ENCODE results near the gene AGMAT.

The AGMAT gene

DNA sequence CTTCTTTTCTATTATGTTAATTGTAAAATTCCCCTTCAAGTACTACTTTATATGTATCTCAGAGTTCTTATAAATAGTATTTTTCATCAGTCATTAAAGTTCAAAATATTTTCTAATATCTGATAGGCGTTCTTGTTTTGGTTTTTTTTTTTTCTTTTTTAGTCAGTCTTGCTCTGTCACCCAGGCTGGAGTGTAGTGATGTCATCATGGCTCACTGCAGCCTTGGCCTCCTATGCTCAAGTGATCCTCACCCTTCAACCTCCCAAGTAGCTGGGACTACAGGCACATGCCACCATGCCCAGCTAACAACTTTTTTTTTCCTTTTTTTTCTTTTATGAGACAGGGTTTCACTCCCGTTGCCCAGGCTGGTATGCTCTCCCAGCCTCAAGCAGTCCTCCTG is 27.3 kb downstream of the AGMAT start:
- DNase-seq = no peak

DNA sequence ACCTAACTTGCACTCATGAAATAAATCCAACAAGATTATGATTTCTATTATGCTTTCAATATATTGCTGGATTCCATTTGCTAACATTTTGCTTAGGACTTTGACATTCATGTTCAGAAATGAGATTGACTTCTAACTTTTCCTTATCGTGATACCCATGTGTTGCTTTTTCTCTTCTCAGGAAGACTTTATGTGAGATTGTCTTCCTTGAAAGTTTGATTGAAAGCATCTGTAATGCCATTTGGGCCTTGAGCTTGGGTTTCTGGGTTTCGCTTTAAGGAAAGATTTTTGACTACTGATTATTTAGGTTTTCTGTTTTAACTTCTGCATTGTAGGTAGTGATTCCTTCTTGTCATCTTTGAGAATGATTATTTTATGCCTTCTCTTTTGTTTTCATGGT is 27.8 kb downstream of the AGMAT start:
- DNase-seq = no peak

DNA sequence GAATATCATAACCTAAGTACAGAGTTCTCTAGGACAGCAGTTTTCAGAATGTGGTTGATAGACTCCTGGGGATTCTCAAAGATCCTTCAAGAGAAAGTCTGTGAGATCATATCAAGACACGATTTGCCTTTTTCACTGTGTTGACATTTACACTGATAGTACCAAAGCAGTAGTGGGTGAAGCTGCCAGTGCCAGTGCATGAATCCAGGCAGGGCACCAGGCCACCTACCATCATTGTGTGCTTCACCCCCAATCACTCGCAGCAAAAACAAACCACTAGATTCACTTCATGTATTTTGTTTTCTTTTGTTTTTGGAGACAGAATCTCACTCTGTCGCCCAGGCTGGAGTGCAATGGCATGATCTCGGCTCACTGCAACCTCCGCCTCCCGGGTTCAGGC is 34.3 kb downstream of the AGMAT start:
- DNase-seq = no peak

DNA sequence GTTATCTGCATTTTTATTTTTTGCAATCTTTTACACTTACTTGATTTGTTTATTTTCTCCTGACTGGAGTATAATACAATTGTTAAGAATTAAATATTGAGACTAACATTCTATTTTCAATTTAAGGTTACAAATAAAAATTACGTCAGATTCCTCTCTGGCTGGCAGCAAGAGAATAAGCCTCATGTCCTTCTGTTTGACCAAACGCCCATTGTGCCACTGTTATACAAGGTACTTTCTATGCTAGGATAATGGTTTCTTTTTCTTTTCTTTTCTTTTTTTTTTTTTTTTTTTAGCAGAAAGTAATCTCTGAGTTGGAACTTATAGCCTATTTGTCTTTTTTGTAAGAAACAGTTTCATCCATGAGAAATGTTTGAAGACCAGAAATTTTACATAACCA is 38.2 kb downstream of the AGMAT start:
- DNase-seq = no peak

DNA sequence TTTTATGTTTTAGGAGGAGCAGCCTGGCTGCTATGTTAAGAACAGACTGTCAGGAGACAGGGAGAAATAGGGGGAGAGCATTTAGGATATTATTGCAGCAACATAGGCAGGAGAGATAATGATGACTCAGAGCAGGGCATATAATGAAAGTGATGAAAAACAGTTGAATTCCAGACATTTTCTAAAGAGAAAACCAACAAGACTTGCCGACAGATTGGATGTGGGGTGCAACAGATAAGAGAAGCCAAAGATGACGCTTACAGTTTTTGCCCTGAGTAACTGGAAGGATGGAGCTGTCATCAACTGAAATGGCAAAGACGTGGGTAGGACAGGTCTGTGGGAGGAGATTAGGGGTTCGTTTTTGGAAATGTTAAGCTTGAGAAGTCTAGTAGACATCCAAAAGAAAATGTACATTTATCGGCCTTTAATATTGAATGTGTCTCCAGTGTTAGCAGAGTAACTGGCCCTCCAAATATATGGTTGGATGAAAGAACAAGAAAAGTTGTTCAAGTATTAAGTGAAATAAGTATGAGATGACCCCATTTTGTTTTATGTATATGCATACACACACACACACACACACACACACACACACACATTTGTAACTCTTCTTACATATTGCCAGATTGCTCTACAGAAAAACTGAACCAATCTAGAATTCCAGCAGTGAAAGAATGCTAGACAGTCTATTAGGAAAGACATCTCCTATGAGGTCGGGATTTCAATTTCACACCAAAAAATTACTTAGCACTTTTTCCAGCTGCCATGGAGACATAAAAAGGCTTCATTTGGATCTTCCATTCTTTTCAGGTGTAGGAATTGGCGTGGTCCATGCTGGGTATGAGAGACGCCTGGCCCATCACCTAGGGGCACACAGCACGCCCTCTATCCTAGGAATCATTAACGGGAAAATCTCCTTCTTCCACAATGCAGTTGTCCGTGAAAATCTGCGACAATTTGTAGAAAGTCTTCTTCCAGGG is 41.0 kb downstream of the AGMAT start:
- DNase-seq = no peak

DNA sequence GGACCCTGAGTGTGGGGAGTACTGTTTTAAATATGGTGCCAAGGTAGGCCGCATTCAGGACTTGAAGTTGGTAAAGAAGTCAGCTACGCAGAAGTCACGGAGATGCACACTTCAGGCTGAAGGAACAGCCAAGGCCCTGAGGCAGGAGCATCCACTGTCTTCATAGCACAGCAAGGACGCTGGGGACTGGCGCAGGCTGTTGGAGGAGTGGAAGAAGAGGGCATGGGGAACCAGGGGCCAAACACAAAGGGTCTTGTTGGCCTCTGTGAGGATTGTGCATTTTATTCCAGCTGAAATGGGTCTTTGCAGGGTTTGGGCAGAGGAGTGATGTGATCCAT is 41.6 kb downstream of the AGMAT start:
- no peak for DNase-seq

DNA sequence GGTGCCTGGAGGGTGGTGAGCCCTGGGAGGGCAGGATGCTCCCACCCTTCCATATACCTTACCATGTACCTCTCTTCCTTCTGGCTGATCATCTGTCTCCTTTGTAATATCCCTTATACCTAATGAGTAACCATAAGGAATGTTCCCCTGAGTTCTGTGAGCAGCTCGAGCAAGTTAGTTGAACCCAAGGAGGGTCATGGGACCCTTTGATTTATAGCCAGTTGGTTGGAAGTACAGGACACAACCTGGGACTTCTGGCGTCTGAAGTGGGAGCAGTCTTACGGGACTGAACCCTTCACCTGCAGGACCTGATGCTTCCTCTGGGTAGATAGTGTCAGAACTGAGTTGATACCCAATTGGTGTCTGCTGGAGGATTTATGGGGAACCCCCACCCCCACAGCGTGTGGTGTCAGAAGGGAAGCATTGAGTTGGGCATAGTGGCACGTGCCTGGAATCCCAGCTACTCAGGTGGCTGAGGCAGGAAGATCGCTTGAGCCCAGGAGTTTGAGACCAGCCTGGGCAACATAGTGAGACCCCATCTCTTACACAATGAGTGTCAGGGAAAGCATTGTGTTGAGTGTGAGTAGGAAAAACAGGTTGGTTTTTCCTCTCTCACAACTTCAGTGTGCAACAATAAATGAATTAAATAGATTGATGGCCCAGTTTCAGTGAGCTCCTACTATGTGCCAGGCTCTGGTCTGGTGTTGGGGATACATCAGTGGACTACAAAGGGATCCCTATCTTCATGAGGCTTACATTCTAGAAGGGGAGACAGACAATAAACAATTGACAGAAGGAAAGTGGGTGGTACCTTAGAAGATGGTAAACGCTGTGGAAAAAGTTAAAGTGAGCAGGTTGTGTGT is 42.2 kb downstream of the AGMAT start:
- no peak for DNase-seq

DNA sequence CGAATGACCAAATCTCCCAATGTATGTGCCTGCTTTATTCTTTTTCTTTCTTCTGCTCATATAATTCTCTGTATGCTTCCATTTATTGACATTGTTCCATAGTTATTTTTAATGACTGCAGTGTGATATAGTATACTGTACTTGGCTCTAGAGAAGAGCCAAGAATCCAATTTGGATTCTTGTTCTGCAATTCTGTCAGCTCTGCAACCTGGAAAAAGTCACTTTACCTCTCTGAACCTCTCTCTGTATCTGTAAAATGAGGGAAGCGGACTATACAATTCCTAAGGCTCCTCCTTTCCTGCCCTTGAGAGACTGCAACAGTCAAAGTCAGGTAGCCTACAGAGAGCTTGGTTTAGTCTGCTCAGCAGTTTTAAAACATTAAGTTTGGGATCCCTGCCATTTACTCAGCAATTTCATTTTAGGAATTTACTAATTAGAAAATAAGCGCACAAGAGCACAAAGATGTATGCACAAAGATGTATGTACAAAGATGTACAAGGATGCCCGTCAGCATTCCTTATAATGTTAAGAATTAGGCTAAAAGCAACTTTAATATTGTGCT is 43.5 kb downstream of the AGMAT start:
- no peak for DNase-seq

DNA sequence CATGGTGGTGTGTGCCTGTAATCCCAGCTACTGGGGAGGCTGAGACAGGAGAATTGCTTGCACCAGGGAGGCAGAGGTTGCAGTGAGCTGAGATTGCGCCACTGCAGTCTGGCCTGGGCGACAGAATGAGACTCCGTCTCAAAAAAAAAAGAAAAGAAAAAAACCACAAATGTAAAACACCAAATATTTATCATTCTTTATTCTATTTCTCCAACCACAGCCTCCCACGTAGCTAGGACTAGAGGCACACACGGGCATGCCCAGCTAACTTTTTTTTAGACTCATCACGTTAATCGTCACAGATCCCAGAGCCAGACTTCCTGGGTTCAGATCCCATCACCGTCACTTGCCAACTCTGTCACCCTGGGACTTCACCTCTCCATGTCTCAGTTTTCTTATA is 44.7 kb downstream of the AGMAT start:
- no peak for DNase-seq

DNA sequence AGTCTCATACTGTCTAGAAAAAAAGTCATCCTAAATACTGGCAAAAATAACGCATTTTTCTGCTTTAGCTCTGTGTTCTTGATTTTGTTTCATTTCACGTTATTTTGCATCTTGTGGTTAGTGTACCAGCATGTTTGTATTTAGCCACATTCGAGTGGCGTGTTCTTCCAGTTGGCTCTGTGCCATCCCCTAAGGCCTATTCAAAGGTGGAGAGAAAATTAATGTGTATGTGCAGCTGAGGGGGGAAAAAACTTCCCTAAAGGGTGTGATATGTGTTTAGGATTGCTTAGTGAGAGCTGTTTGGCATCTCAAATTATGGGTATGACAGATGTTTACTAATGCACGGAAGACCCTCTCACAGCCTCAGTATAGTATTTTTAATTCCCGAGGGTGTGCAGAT is 46.1 kb downstream of the AGMAT start:
- no peak for DNase-seq

DNA sequence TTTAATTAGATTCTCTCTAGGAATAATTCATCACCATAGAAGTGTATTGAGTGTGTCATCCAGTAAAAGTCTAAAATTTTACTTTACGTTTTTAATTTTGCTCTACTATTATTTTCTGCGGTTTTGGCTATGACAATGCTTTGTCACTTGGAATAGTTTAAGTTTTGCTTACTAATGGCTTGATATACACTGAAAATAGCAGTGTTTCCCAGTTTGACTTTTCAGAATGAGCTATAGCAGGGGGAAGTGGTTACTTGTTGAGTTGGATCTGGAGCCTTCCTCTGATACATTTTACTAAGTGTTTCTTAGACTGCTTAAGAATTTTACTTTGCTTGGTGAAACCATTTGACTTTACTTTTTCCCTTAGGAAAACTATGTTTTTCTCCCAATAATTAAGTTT is 53.2 kb downstream of the AGMAT start:
- DNase-seq = no peak

DNA sequence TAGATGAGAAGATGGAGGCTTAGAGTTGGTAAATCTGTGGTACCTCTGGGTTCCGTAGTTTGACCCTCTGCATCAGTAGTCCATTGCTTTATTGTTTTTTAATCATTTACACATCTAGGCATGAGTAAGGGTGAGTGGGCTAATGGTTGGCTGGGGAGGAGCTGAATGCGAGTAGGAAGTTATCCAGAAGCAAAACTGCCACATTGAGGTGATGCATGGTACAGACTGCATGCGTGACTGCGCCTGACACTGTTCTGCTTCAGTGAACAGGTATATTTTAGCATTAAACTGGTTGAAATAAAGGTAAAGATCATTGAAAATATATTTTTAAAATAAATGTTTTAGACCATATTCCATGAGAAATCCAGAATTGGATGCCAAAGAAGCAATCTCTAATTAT is 53.8 kb downstream of the AGMAT start:
- DNase-seq = no peak

DNA sequence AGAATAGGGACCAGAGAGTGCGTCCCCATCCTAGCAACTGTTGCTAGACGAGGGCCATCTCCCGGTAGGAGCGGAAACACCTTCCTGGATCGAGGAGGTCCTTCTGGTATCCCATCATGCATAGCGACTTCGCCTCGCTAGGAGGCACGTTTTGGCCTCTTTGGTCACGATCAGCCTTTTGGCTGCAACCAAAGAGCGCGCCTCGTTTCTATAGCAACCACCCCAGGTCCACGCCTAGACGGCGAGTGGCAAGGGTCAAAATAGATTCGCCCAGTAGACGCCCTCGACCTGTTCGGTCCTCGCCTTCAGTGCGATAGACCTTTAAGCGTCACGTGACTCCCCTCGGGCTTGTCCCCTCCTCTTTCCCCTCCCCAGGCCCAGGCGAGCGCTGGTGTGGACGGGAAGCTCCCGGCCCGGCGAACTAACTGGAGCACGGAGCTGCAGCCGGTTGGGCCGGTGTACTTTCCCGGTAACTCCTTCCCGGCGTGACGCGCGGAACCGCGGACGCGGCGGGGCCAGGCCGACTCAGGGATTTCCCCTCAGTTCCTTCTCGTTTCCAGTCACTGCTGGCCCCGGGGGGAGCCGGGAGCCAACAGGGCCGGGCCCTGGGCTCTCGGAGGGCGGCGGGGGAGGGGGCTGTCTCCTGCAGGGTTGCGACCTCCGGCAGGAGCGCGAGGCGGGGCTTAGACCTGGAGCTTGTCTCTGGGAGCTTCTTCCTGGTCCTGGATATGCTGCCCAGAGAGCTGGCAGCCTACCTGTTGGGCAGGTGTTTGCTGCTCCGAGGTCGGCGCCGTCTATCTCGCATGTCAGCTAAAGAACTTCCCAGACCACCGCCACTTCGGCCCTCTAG is 58.1 kb downstream of the AGMAT start, which contains the start of gene DNAJC16:
Gene DNAJC16, plus strand, starts transcription at position 359 of the 850 bp plus-strand sequence. CDS start 2,258 bp downstream, outside the sequence.
- peak; percentile 100 for DNase-seq

DNA sequence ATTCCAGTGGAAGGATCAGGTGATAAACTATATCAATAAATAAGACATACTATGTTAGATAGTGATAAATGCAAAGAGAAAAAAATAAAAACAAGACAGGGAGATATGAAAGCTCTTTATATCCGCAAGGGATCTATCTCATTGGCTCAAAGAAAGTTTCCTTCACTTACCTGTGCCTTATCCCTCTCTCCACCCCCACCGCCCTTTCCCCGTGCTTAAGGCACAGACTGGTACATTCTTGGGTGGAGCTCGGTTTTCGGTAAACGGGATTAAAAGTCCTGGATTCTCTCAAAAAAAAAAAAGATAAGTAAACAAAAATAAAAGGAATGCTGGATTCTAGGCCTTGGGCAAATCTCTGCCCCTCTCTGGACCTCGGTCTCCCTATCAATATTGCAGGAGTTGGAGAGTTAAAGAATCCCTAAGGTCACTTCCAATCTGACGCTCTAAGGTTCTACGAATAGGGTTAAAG is 58.8 kb downstream of the AGMAT start:
- DNase-seq = peak; percentile 82

DNA sequence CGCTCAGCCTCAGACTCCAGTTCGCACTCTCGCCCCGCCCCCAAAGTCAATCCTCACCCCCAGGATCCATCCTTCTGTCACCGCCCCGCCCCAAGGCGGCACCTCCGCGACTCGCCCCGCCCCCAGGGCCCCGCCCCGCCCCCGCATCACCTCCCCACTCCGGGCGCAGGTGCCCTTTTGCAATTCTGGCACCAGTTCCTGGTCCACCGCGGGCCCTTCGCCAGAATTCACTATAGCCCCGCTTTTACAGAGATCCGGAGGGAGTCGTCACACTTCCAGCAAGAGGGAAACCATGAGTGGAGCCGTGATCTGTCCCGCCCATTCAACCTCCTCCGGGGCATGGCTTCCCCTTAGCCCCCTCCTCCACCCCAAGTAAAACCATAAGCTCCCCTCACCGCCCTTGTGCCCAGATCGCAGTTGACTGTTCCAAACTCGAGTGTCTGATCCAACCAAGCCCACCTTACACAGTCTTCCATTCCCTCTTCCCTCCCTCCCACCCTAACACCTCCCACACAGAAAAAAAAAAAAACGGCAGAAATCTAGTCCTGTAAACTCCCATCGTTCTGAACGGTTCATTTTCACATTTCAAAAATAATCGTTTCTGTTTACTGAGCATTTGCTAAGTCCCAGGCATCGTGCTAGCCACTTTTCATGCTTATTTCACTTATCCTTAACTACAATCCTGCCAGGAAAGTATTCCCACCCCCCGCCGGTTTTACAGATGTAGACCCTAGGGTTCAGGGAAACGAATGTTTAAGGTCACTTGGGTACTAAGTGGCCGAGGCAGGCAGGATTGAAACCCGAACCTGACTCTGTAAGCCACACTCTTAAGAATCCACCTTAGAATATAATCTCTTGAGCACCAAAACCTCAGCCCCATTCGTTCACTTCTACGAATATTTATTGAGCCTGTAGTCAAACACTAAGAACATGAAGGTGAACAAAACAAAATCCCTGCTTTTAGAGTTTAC is 59.5 kb downstream of the AGMAT start:
- peak; percentile 75 for DNase-seq

DNA sequence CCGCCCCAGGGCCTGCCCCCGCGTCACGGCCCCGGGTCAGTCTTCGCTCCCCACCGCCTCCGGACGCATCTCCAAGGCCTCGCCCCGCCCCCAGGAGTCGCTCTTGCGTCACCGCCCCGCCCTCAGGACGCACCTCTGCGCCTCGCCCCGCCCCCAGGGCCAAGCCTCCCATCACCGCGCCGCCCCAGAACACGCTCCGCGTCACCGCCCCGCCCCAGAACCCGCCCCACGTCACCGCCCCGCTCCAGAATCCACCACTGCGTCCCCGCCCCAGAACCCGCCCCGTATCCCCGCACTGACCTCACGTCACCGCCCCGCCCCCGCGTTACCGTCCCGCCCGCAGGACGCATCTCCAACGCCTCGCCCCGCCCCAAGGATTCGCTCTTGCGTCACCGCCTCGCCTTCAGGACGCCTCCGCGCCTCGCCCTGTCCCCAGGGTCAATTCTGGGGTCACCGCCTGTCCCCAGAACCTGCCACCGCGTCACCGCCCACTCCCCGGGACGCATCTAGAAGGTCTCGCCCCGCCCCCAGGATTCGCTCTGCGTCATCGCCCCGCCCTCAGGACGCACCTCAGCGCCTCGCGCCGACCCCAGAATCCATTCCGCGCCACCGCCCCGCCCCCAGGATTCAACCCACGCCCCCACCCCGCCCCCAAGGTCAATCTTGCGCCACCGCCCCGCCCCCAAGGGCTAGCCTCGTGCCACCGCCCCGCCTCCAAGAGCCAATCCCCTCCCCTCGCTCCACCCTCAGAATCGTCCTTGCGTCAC is 60.4 kb downstream of the AGMAT start:
- DNase-seq = peak; percentile 100

DNA sequence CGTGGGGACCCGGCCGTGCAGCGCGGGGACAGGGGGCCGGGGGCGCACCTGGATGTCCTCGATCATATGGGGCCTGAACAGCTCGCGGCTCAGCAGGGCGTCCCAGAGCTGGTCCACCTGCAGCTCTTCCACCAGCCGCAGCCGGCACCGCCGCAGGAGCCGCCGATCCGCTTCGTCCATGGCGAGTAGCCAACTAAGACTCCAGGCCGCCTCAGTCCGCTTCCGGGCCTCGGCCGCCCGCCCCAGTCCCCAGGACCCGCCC is 60.9 kb downstream of the AGMAT start, which contains the start of gene CASP9:
Gene CASP9, minus strand, starts transcription at position 195 of the 262 bp plus-strand sequence. Its CDS starts 15 bp downstream, at position 180.
- no peak for DNase-seq

DNA sequence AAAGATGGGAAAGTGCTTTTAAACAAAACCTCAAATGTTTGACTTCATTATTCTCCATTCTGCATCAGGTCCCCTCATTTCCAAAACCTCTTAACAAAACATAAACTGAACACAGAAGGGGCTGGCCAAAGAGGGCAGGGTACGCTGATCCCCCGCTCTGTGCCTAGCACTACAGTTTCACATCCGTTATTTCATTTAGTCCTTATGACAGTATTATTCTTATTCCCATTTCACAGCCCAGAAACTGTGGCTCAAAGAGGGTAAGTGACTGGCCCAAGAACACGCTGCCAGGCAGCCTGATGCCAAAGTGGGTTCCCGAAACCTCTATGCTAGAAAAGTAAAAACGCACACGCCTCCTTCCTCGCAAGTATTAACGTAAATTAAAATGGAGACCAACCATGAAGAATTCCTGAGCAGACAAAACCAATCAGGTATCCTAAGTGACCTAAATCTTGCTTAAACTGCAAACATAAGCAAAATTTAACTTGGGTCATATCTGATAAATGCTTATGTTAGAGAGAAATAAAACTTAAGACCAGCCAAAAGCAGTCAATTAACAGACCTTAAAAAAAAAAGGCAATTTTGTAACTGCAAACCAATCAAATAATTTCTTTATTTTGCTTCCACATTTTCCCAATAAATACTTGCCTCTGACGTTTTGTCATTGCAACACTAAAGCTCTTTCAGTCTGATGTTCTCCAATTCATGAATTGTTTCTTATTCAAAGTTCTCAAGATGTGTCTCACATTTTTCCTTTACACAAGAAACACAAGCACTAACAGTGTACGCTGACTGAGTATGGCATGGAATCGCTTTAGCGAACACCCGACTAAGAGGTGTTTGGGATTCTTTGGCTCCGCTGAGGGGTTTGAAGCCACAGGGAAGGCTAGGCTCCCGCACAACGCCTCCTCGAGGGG is 61.5 kb downstream of the AGMAT start:
- no peak for DNase-seq

DNA sequence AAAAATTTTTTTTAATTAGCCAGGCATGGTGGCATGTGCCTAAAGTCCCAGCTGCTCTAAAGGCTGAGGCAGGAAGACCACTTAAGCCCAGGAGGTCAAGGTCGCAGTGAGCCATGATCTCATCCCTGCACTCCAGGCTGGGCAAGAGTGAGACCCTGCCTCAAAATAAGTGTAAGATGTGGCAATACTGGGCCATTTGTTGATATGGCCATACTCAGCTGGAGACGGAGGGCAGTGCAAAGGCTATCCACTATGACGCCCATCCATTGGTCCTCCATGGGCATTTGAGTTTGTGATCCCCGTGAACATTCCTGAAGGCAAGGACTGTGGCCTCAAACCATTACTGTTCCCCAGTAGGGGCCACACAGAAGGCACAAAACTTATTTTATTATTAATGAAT is 62.3 kb downstream of the AGMAT start:
- no peak for DNase-seq
